Stimulated activated naive CD8-positive, alpha-beta T cell treated with anti-CD3 and anti-CD28 coated beads, Interleukin-15, Interleukin-2, amounts not matched to agents 100 ng/mL and 50 ng/mL, for 24 hours (primary cell): ENCODE results near the gene ANKRD44.

ENCODE experiments used
- H3K27ac Mint-ChIP-seq: one replicate; pipeline ENCODE4 v1.8.0; 2021; ENCODE audit warnings: mild to moderate bottlenecking, mixed read lengths
- H3K27me3 Mint-ChIP-seq: one replicate; pipeline ENCODE4 v1.8.0; 2021; ENCODE audit warnings: mixed read lengths
- H3K36me3 Mint-ChIP-seq: one replicate; pipeline ENCODE4 v1.8.0; 2021; ENCODE audit warnings: low read depth, mixed read lengths
- H3K4me1 Mint-ChIP-seq: one replicate; pipeline ENCODE4 v1.8.0; 2021; ENCODE audit warnings: low read depth, mixed read lengths
- H3K4me3 Mint-ChIP-seq: one replicate; pipeline ENCODE4 v1.8.0; 2021; ENCODE audit warnings: mild to moderate bottlenecking, mixed read lengths
- H3K9me3 Mint-ChIP-seq: one replicate; pipeline ENCODE4 v1.8.0; 2021; ENCODE audit warnings: mixed read lengths

Gene ANKRD44

DNA sequence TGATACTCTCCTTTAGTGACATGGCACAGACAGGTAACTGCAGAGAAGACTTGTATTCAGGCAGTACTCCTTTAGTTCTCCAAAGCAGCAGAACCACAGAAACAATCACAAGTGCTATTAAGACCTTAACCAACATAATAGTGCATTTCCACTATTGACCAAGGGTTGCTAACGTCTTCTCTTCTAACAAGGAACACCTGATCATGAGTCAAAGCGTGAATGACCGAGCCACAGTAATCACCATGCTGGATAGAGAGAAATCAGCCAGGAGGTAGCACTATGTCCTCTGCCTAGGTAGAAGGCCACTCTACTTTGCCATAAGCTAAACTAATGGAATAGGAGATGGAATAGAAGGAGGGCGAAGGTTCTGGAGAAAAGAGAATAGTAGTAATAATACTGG is 161.0 kb downstream of the ANKRD44 start:
- H3K4me3 Mint-ChIP-seq, result no peak overlapping the region
- no peaks in the 10 kb centered on the region for H3K9me3 Mint-ChIP-seq
- H3K36me3 Mint-ChIP-seq, result peaks cover 46% of the 10 kb centered on the region
- H3K27ac Mint-ChIP-seq, result peak overlapping the region; percentile 57
- H3K4me1 Mint-ChIP-seq, result peaks cover 94% of the 10 kb centered on the region
- no peaks in the 10 kb centered on the region for H3K27me3 Mint-ChIP-seq

- H3K27me3 Mint-ChIP-seq, result no peaks in the 10 kb centered on the region
- peaks cover 52% of the 10 kb centered on the region for H3K36me3 Mint-ChIP-seq
- no peak overlapping the region for H3K27ac Mint-ChIP-seq
- H3K4me3 Mint-ChIP-seq, result no peak overlapping the region
- peaks cover 88% of the 10 kb centered on the region for H3K4me1 Mint-ChIP-seq
- no peaks in the 10 kb centered on the region for H3K9me3 Mint-ChIP-seq
These were observed 162.2 kb downstream of the ANKRD44 start for GRCh38 chr2:197148401-197148800.

DNA sequence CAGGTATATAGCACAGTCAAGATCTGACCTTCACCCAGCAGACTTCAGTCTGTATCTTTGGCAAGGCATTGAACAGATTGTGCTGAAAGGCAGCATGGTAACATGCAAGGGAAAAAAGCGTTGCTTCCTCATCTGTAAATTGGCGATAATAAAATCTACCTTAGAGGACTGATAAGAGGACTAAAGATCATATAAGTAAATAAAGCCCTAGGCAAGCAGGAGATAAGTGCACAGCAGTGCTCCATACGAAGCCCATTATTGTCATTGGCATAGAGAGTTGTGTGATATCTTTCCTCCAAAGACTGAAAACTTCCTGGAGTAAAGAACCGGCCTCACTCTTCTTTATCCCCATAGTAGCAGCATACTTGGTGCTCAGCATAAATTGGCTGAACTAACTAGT is 162.6 kb downstream of the ANKRD44 start:
- Mint-ChIP-seq H3K27ac (no peak overlapping the region), H3K4me3 (no peak overlapping the region), H3K27me3 (no peaks in the 10 kb centered on the region), H3K4me1 (peaks cover 85% of the 10 kb centered on the region), H3K9me3 (no peaks in the 10 kb centered on the region), H3K36me3 (peaks cover 50% of the 10 kb centered on the region)

DNA sequence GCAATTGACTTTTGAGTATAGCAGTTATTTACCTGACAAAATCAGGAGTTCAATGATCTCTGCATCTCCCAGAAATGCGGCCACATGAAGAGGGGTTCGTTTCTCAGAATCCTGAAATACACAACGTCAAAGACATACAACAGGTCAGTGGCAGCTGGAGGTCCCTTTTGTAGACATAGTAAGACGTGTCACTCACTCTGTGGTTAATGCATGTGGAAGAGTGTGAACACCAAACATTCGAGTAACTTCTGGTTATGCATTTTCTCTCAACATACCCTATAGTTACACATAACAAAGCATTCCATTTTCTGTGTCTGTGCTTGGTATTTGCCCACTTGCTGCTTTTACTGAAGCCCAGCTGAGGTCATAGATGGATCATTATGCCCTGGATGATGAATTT is 163.6 kb downstream of the ANKRD44 start:
- Mint-ChIP-seq H3K27ac (peak overlapping the region; percentile 56), H3K9me3 (no peaks in the 10 kb centered on the region), H3K4me3 (no peak overlapping the region), H3K27me3 (no peaks in the 10 kb centered on the region), H3K4me1 (peaks cover 85% of the 10 kb centered on the region), H3K36me3 (peaks cover 50% of the 10 kb centered on the region)

GRCh38 chr2:197145471-197146056 is 165.0 kb downstream of the ANKRD44 start:
- H3K9me3 Mint-ChIP-seq, result no peaks in the 10 kb centered on the region
- no peaks in the 10 kb centered on the region for H3K27me3 Mint-ChIP-seq
- H3K36me3 Mint-ChIP-seq, result peaks cover 49% of the 10 kb centered on the region
- H3K4me3 Mint-ChIP-seq, result peak overlapping the region; percentile 18
- peak overlapping the region; percentile 87 for H3K27ac Mint-ChIP-seq
- peaks cover 85% of the 10 kb centered on the region for H3K4me1 Mint-ChIP-seq

DNA sequence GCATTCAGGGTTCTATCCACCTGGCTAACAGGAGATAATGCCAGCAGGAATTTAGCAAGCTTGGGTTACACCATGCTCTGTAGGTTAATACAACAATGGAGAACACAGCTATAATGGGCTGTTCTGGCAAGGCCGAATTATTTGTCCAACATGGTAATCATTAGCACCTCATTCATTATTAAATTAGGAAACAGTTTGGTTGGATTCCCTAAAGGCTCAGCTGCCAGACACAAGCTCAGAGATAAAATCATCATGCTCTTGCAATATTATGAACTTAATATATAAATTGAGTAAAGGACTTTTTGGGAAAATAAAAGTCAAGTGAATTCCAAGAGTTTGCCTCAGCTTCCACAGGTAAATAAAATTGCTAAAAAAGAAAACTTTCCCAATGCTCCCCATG is 166.4 kb downstream of the ANKRD44 start:
- no peaks in the 10 kb centered on the region for H3K27me3 Mint-ChIP-seq
- H3K4me3 Mint-ChIP-seq, result no peak overlapping the region
- H3K36me3 Mint-ChIP-seq, result peaks cover 41% of the 10 kb centered on the region
- H3K27ac Mint-ChIP-seq, result peak overlapping the region; percentile 67
- H3K9me3 Mint-ChIP-seq, result no peaks in the 10 kb centered on the region
- H3K4me1 Mint-ChIP-seq, result peaks cover 83% of the 10 kb centered on the region

- no peaks in the 10 kb centered on the region for H3K27me3 Mint-ChIP-seq
- peaks cover 83% of the 10 kb centered on the region for H3K4me1 Mint-ChIP-seq
- H3K27ac Mint-ChIP-seq, result peak overlapping the region; percentile 27
- H3K4me3 Mint-ChIP-seq, result peak overlapping the region; percentile 21
- H3K9me3 Mint-ChIP-seq, result no peaks in the 10 kb centered on the region
- H3K36me3 Mint-ChIP-seq, result peaks cover 52% of the 10 kb centered on the region
These were observed 168.7 kb downstream of the ANKRD44 start for GRCh38 chr2:197141702-197142473.

- Mint-ChIP-seq H3K27me3 (no peaks in the 10 kb centered on the region), H3K9me3 (no peaks in the 10 kb centered on the region), H3K36me3 (peaks cover 58% of the 10 kb centered on the region), H3K4me3 (no peak overlapping the region), H3K4me1 (peaks cover 86% of the 10 kb centered on the region), H3K27ac (peak overlapping the region; percentile 84)
These were observed 170.5 kb downstream of the ANKRD44 start for GRCh38 chr2:197140045-197140444.

- H3K27ac Mint-ChIP-seq, result peak overlapping the region; percentile 89
- peaks cover 92% of the 10 kb centered on the region for H3K4me1 Mint-ChIP-seq
- no peaks in the 10 kb centered on the region for H3K9me3 Mint-ChIP-seq
- H3K27me3 Mint-ChIP-seq, result no peaks in the 10 kb centered on the region
- peak overlapping the region; percentile 46 for H3K4me3 Mint-ChIP-seq
- peaks cover 56% of the 10 kb centered on the region for H3K36me3 Mint-ChIP-seq
These were observed 172.1 kb downstream of the ANKRD44 start for GRCh38 chr2:197138506-197138905.

DNA sequence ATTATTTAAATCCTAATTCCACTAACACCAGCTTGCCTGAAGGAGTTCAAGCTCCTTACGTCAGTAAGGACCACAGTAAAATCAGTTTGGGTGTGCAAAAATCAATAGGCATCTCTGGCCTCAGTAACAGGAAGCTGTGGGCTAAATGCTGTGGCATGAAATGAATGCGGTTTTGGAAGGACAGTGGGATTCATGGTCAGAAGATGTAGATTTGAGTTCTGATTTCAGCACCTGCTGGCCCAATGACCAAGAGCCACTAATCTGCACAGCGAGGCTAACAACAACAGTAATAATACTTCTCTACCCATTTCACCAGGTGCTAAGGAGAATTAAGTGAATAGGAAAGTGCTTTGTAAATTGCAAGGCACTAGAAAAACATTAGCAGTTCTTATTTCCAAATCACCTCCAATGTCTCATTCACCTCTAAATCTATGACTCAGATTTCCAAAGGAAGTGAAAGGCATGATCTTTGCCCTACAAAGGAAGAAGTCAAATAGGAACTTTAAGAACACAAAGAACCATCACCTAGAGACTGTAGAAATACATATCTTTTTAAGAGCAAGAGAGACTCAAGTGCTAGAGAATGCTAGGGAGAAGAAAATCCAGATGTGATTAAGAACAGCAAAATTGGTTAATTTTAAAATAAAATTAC is 172.6 kb downstream of the ANKRD44 start:
- Mint-ChIP-seq H3K27ac (peak overlapping the region; percentile 89), H3K36me3 (peaks cover 61% of the 10 kb centered on the region), H3K27me3 (no peaks in the 10 kb centered on the region), H3K4me3 (peak overlapping the region; percentile 46), H3K4me1 (peaks cover 96% of the 10 kb centered on the region), H3K9me3 (no peaks in the 10 kb centered on the region)

- Mint-ChIP-seq H3K4me3 (peak overlapping the region; percentile 46), H3K4me1 (peaks cover 96% of the 10 kb centered on the region), H3K27me3 (no peaks in the 10 kb centered on the region), H3K9me3 (no peaks in the 10 kb centered on the region), H3K36me3 (peaks cover 64% of the 10 kb centered on the region), H3K27ac (peak overlapping the region; percentile 89)
These were observed 173.3 kb downstream of the ANKRD44 start for GRCh38 chr2:197137231-197137630.

- H3K9me3 Mint-ChIP-seq, result no peaks in the 10 kb centered on the region
- no peak overlapping the region for H3K4me3 Mint-ChIP-seq
- peaks cover 58% of the 10 kb centered on the region for H3K36me3 Mint-ChIP-seq
- peak overlapping the region; percentile 89 for H3K27ac Mint-ChIP-seq
- peaks cover 96% of the 10 kb centered on the region for H3K4me1 Mint-ChIP-seq
- H3K27me3 Mint-ChIP-seq, result no peaks in the 10 kb centered on the region
These were observed 174.1 kb downstream of the ANKRD44 start for GRCh38 chr2:197136452-197136851.

- Mint-ChIP-seq H3K27ac (peak overlapping the region; percentile 89), H3K9me3 (no peaks in the 10 kb centered on the region), H3K36me3 (peaks cover 56% of the 10 kb centered on the region), H3K4me3 (no peak overlapping the region), H3K4me1 (peaks cover 95% of the 10 kb centered on the region), H3K27me3 (no peaks in the 10 kb centered on the region)
These were observed 174.8 kb downstream of the ANKRD44 start for GRCh38 chr2:197135806-197136205.

DNA sequence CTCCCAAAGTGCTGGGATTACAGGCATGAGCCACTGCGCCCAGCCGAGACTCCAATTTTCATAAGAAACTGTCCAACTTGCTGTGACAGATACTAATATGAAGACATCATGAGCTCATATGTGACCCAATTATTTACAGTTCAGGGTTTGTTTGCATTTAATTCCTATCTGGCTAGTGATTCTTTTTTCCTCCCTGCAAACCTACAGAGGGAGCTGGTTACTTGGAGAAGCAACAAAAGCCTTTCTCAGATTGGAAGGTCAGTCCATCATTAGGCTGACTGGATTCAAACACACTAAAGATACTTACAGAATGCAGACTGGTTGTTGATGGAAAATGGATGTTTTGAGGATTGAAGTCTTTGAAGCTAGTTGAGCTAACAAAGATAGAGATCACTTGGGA is 176.4 kb downstream of the ANKRD44 start:
- Mint-ChIP-seq H3K27ac (peak overlapping the region; percentile 62), H3K36me3 (peaks cover 59% of the 10 kb centered on the region), H3K4me3 (no peak overlapping the region)

DNA sequence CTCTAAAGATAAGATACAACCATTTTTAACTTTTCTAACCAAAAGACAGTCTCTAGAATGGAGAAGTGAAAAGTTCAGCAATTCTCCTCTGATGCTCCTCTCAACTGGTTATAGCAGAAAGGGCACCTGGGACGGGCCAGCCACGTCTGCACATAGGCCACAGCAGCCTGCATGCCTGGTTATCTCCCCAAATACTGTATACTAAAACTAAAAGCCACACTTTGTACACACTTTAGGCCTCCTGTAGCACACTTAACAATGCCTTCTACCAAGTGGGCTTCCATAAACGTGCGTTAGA is 179.1 kb downstream of the ANKRD44 start:
- Mint-ChIP-seq H3K36me3 (peaks cover 55% of the 10 kb centered on the region), H3K27me3 (no peaks in the 10 kb centered on the region), H3K27ac (peak overlapping the region; percentile 37), H3K4me3 (no peak overlapping the region), H3K9me3 (no peaks in the 10 kb centered on the region), H3K4me1 (peaks cover 86% of the 10 kb centered on the region)

More for the DNA sequence above, 176.4 kb downstream of the ANKRD44 start:
- Mint-ChIP-seq H3K9me3 (no peaks in the 10 kb centered on the region), H3K4me1 (peaks cover 97% of the 10 kb centered on the region), H3K27me3 (no peaks in the 10 kb centered on the region)
